Measurements from ENCODE around the gene C2orf92. TPM values are rescaled to one million over a fixed set of nuclear protein-coding genes. Genes with fewer than 3 reads are reported as not detected.
"Not testable (repeated sequence)": the region's sequence is repeated elsewhere in the genome, so short reads cannot be mapped to it uniquely, and the experiment has no call there.

Gene C2orf92
- total RNA-seq: 0.96 and 1.9 TPM in 2 replicates

DNA sequence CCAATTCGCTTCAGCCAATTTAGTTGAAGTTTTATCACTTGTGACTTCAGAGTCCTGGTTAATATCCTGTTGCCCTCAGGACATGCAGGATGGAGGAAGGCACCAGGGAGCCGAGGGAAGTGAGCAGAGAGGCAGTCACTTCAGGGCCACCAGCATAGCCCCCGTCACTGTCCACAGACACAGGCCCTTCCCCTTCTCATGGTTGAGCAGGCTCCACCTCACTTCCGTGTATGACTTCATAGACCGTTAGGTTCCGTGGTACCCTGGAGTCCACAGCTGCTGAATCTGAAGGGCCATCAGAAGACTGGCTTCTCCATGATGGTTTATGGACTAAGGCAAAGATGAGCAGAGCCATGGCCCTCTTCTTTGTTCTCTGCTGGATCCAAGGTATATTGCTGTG is at the start of gene C2orf92:
C2orf92 (plus strand) TSS at position 266 of the 400 bp plus-strand sequence; CDS start at position 342, 76 bp downstream.
- Histone ChIP-seq H3K36me3 (ENCODE audit: control insufficient read depth, insufficient read depth, low read length) (no peaks in the 10 kb centered on the region), H3K4me3 (ENCODE audit: low read depth, low read length) (no peak within 1 kb of the TSS), H3K27me3 (ENCODE audit: control insufficient read depth, insufficient read depth, low read length) (no peaks in the 10 kb centered on the region)
- no peak for DNase-seq (ENCODE audit: low read depth)
- no peak for TF ChIP-seq CTCF (IDR thresholded peaks at IDR 0.05; ENCODE audit: insufficient read depth, low read length, poor library complexity, severe bottlenecking)

GRCh38 chr2:97620492-97620891 is 49.0 kb upstream of the C2orf92 start:
- not testable (repeated sequence) for H3K36me3 ChIP-seq (ENCODE audit: control insufficient read depth, insufficient read depth, low read length); H3K27me3 ChIP-seq (ENCODE audit: control insufficient read depth, insufficient read depth, low read length); H3K4me3 ChIP-seq (ENCODE audit: low read depth, low read length); DNase-seq (ENCODE audit: low read depth)

DNA sequence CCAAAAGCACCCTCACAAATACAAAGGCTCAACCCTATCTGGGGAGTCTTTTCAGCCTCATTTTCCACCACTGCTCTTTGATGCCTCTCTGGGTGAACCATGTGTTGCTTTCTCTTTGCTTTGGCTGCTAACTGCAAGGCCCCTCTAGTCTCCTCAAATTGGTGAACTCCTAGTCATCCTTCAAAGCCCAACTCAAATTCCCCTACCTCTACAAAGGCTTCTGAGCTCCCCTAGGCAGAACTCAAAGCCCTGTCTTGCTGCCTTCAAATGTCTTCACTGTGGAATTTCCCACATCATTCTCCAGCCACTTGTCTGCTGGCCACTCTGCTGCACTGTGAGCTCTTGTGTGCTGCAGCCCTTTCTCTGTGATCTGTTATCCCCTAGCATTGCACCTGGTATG is 46.5 kb upstream of the C2orf92 start:
- DNase-seq (ENCODE audit: low read depth): not testable (repeated sequence)

GRCh38 chr2:97625354-97626048 is 44.0 kb upstream of the C2orf92 start:
- not testable (repeated sequence) for H3K4me3 ChIP-seq (ENCODE audit: low read depth, low read length); H3K36me3 ChIP-seq (ENCODE audit: control insufficient read depth, insufficient read depth, low read length); H3K27me3 ChIP-seq (ENCODE audit: control insufficient read depth, insufficient read depth, low read length); DNase-seq (ENCODE audit: low read depth)

More for the DNA sequence above, 46.5 kb upstream of the C2orf92 start:
- H3K27me3 ChIP-seq (ENCODE audit: control insufficient read depth, insufficient read depth, low read length); H3K36me3 ChIP-seq (ENCODE audit: control insufficient read depth, insufficient read depth, low read length); H3K4me3 ChIP-seq (ENCODE audit: low read depth, low read length): not testable (repeated sequence)

DNA sequence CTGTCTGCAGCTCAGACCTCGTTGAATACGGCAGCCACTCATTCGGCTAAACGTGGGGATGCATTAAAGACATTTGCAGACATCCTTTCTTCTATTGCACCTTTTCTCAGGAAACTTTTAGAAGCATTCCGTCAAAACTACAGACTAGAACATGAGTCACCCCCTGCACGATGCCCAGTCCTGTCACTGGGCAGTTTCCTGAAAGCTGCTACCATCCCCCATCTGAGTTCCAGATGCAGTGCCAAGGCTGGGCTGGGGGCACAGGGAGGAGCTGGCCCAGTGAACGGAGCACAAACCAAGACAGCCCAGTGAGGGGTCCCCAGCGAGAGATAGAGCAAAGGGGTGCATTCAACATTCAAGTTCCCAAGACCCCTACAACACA is 43.5 kb upstream of the C2orf92 start:
- H3K27me3 ChIP-seq (ENCODE audit: control insufficient read depth, insufficient read depth, low read length); DNase-seq (ENCODE audit: low read depth): not testable (repeated sequence)

GRCh38 chr2:97644023-97644717 is 25.3 kb upstream of the C2orf92 start:
- Histone ChIP-seq H3K36me3 (ENCODE audit: control insufficient read depth, insufficient read depth, low read length) (no peaks in the 10 kb centered on the region), H3K27me3 (ENCODE audit: control insufficient read depth, insufficient read depth, low read length) (no peaks in the 10 kb centered on the region), H3K4me3 (ENCODE audit: low read depth, low read length) (no peak overlapping the region)
- no peak for TF ChIP-seq CTCF (IDR thresholded peaks at IDR 0.05; ENCODE audit: insufficient read depth, low read length, poor library complexity, severe bottlenecking)
- no peak for DNase-seq (ENCODE audit: low read depth)

More for the DNA sequence above, 43.5 kb upstream of the C2orf92 start:
- not testable (repeated sequence) for H3K36me3 ChIP-seq (ENCODE audit: control insufficient read depth, insufficient read depth, low read length); H3K4me3 ChIP-seq (ENCODE audit: low read depth, low read length)

GRCh38 chr2:97645112-97645694 is 24.3 kb upstream of the C2orf92 start:
- Histone ChIP-seq H3K27me3 (ENCODE audit: control insufficient read depth, insufficient read depth, low read length) (no peaks in the 10 kb centered on the region), H3K4me3 (ENCODE audit: low read depth, low read length) (peak overlapping the region; percentile 96), H3K36me3 (ENCODE audit: control insufficient read depth, insufficient read depth, low read length) (no peaks in the 10 kb centered on the region)
- TF ChIP-seq CTCF (IDR thresholded peaks at IDR 0.05; ENCODE audit: insufficient read depth, low read length, poor library complexity, severe bottlenecking): no peak
- no peak for DNase-seq (ENCODE audit: low read depth)

Measured in kidney epithelial cell (primary cell).